HG02943 (cell line): ENCODE results near the gene PRDM16.

Source experiments
- ATAC-seq: cut with Tn5 transposase; IDR thresholded peaks from one replicate; pipeline ENCODE4 v1.9.1; 2021; ENCODE audit warnings: mild to moderate bottlenecking, low read depth, moderate library complexity; ENCODE audit not compliant: unreplicated experiment

The PRDM16 gene

GRCh38 chr1:3188150-3188971 is 119.4 kb downstream of the PRDM16 start:
- ATAC-seq, result no peak

GRCh38 chr1:3190256-3191041 is 121.4 kb downstream of the PRDM16 start:
- no peak for ATAC-seq

GRCh38 chr1:3192361-3192760 is 123.4 kb downstream of the PRDM16 start:
- no peak for ATAC-seq

GRCh38 chr1:3192825-3193224 is 123.8 kb downstream of the PRDM16 start:
- ATAC-seq, result no peak

- no peak for ATAC-seq
These were observed 124.8 kb downstream of the PRDM16 start for GRCh38 chr1:3193811-3194210.

GRCh38 chr1:3194760-3195479 is 125.9 kb downstream of the PRDM16 start:
- no peak for ATAC-seq

GRCh38 chr1:3195480-3195815 is 126.4 kb downstream of the PRDM16 start:
- no peak for ATAC-seq

GRCh38 chr1:3195966-3196515 is 127.0 kb downstream of the PRDM16 start:
- ATAC-seq, result no peak

GRCh38 chr1:3196577-3197245 is 127.7 kb downstream of the PRDM16 start:
- ATAC-seq, result no peak

GRCh38 chr1:3197781-3198316 is 128.8 kb downstream of the PRDM16 start:
- ATAC-seq, result no peak

- ATAC-seq, result no peak
These were observed 129.6 kb downstream of the PRDM16 start for GRCh38 chr1:3198371-3199271.

- no peak for ATAC-seq
These were observed 135.7 kb downstream of the PRDM16 start for GRCh38 chr1:3204725-3205124.

GRCh38 chr1:3205815-3206214 is 136.8 kb downstream of the PRDM16 start:
- ATAC-seq, result no peak

- ATAC-seq, result no peak
These were observed 137.7 kb downstream of the PRDM16 start for GRCh38 chr1:3206696-3207095.

GRCh38 chr1:3207217-3207848 is 138.3 kb downstream of the PRDM16 start:
- no peak for ATAC-seq

GRCh38 chr1:3208819-3209200 is 139.8 kb downstream of the PRDM16 start:
- ATAC-seq, result no peak

GRCh38 chr1:3209201-3209600 is 140.2 kb downstream of the PRDM16 start:
- ATAC-seq, result no peak

- no peak for ATAC-seq
These were observed 142.8 kb downstream of the PRDM16 start for GRCh38 chr1:3211582-3212375.
